Measurements from ENCODE around the gene KCTD7.

DNA sequence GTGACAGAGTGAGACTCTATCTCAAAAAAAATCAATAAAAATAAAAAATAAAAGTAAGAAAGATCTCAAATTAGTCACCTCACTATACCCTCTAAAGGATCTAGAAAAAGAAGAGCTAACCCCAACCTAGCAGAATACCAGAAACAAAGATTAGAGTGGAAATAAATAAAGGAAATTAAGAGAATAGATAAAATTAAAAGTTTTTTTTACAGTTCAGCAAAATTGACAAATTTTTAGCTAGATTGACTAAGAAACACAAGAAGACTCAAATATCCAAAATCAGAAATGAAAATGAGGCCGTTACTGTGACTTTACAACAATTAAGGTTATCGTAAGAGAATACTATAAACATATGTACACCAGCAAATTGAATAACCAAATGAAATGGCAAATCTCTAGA is 29.1 kb downstream of the KCTD7 start:
- TF ChIP-seq POLR2AphosphoS5 (IDR thresholded peaks at IDR 0.05), result no peak
- TF ChIP-seq, protein P1, sequence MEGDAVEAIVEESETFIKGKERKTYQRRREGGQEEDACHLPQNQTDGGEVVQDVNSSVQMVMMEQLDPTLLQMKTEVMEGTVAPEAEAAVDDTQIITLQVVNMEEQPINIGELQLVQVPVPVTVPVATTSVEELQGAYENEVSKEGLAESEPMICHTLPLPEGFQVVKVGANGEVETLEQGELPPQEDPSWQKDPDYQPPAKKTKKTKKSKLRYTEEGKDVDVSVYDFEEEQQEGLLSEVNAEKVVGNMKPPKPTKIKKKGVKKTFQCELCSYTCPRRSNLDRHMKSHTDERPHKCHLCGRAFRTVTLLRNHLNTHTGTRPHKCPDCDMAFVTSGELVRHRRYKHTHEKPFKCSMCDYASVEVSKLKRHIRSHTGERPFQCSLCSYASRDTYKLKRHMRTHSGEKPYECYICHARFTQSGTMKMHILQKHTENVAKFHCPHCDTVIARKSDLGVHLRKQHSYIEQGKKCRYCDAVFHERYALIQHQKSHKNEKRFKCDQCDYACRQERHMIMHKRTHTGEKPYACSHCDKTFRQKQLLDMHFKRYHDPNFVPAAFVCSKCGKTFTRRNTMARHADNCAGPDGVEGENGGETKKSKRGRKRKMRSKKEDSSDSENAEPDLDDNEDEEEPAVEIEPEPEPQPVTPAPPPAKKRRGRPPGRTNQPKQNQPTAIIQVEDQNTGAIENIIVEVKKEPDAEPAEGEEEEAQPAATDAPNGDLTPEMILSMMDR (IDR thresholded peaks at IDR 0.05), result no peak
- no peak for TF ChIP-seq POLR2A (IDR thresholded peaks at IDR 0.05)

All from gastroesophageal sphincter (tissue), 3 donors.